Caki2 (cell line): Measurements from ENCODE around the gene VAC14. TPM values are rescaled to one million over a fixed set of nuclear protein-coding genes. Genes with fewer than 3 reads are reported as not detected.

Experiments used
- DNase-seq: peaks from one replicate; pipeline ENCODE4 v3.0.0-alpha.2; 2015; ENCODE audit warnings: low read depth
- in situ Hi-C: cut with HindIII; loops from 2 replicates; pipeline ENCODE4 v1.10.0; 2016; ENCODE audit warnings: low sequenced_read_pairs, low pct_unique_long_range_greater_than_20kb, mixed read lengths
- total RNA-seq: library from RNA; depleted of rRNA; stranded (reverse); fragments of >200 nt; shearing (Covaris generic); gene quantifications from 2 replicates; pipeline ENCODE4 v1.2.3, GENCODE V29; 2014; ENCODE audit warnings: low replicate concordance

The VAC14 gene
- total RNA-seq, 1 experiment from 2014 or later, result 56.6 TPM

- DNase-seq, result no peak
- in situ Hi-C loops, result no loop called here
These were observed 31.8 kb downstream of the VAC14 start for GRCh38 chr16:70769131-70769530.

- in situ Hi-C loops, result no loop called here
- no peak for DNase-seq
These were observed 32.8 kb downstream of the VAC14 start for GRCh38 chr16:70768203-70768580.

GRCh38 chr16:70767377-70768202 lies 33.4 kb downstream of the VAC14 start:
- no peak for DNase-seq
- in situ Hi-C loops, result no loop called here

- DNase-seq, result no peak
- in situ Hi-C loops, result no loop called here
These were observed 34.3 kb downstream of the VAC14 start for GRCh38 chr16:70766658-70767057.

GRCh38 chr16:70766176-70766575 lies 34.8 kb downstream of the VAC14 start:
- in situ Hi-C loops, result no loop called here
- DNase-seq, result no peak

GRCh38 chr16:70765491-70765890 lies 35.5 kb downstream of the VAC14 start:
- in situ Hi-C loops, result no loop called here
- DNase-seq, result no peak

GRCh38 chr16:70764632-70765031 lies 36.3 kb downstream of the VAC14 start:
- DNase-seq, result no peak
- in situ Hi-C loops, result no loop called here

GRCh38 chr16:70760221-70760620 lies 40.7 kb downstream of the VAC14 start:
- in situ Hi-C loops, result no loop called here
- DNase-seq, result no peak

GRCh38 chr16:70759666-70760065 lies 41.3 kb downstream of the VAC14 start:
- no peak for DNase-seq
- in situ Hi-C loops, result no loop called here

GRCh38 chr16:70758786-70759185 lies 42.2 kb downstream of the VAC14 start:
- in situ Hi-C loops, result no loop called here
- DNase-seq, result no peak

GRCh38 chr16:70757183-70757582 lies 43.8 kb downstream of the VAC14 start:
- in situ Hi-C loops, result no loop called here
- DNase-seq, result no peak

GRCh38 chr16:70756071-70756470 lies 44.9 kb downstream of the VAC14 start:
- no peak for DNase-seq
- in situ Hi-C loops, result no loop called here

GRCh38 chr16:70754851-70755600 lies 45.9 kb downstream of the VAC14 start:
- DNase-seq, result no peak
- in situ Hi-C loops, result no loop called here

- DNase-seq, result no peak
- in situ Hi-C loops, result no loop called here
These were observed 46.6 kb downstream of the VAC14 start for GRCh38 chr16:70754371-70754770.

- in situ Hi-C loops, result no loop called here
- DNase-seq, result no peak
These were observed 47.1 kb downstream of the VAC14 start for GRCh38 chr16:70753694-70754325.

GRCh38 chr16:70753228-70753627 lies 47.7 kb downstream of the VAC14 start:
- in situ Hi-C loops, result no loop called here
- no peak for DNase-seq

GRCh38 chr16:70752426-70752825 lies 48.5 kb downstream of the VAC14 start:
- in situ Hi-C loops, result no loop called here

GRCh38 chr16:70751593-70751992 lies 49.4 kb downstream of the VAC14 start:
- DNase-seq, result no peak
- in situ Hi-C loops, result no loop called here

More at GRCh38 chr16:70752426-70752825, 48.5 kb downstream of the VAC14 start:
- no peak for DNase-seq

GRCh38 chr16:70750893-70751467 lies 50.0 kb downstream of the VAC14 start:
- in situ Hi-C loops, result no loop called here
- peak; percentile 92 for DNase-seq
